SH-SY5Y (cell line): ENCODE measurements around the gene TBX21.

Source experiments
- GATA2 ChIP-seq: IDR thresholded peaks from 2 replicates; pipeline ENCODE4 v1.6.1; 2011; ENCODE audit warnings: mild to moderate bottlenecking, low read depth, low read length
- GATA3 ChIP-seq: IDR thresholded peaks from 2 replicates; pipeline ENCODE4 v1.6.1; 2011; ENCODE audit warnings: low read depth, mild to moderate bottlenecking, low read length, moderate library complexity

The TBX21 gene

GRCh38 chr17:47694581-47695428 lies 38.2 kb upstream of the TBX21 start:
- TF ChIP-seq GATA2 (no peak), GATA3 (no peak)

DNA sequence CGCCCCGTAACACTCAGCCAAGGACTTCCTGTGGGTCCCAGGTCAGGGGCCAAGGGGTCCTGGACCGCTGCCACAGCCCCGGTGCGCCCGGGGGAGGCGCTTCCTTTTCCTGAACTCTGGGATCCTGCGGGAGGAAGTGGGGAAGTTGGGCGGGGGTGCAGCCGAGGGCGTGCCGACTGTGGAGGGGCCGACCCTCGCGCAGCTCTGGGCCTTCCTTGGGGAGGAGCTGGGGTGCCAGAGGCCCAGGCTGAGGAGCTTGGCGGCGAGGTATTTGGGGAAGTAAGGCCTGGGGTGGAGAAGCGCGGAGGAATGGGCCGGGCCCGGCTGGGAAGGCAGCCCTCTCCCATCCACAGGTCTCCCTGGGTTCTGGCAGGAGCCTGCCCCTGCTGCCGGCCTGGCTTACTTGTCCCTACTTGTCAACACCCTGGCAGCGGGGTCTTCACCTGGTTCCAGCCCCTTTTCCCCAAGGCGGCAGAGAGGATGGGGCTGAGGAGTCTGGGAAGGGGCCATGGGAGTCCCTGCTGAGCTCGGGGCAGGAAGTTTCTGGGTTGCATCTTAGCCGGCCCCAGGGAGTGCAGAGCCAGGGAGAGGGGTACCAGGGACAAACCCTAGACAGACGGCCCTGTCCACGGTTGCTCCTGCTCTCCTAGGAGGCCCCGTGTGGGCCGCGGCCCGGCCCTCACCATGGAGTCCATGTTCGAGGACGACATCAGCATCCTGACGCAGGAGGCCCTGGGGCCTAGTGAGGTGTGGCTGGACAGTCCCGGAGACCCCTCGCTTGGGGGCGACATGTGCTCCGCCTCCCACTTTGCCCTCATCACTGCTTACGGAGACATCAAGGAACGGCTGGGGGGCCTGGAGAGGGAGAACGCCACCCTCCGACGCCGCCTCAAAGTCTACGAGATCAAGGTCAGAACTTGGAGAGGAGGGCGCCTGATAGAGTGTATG lies 37.3 kb upstream of the TBX21 start:
- no peak for TF ChIP-seq GATA3
- TF ChIP-seq GATA2, result no peak

DNA sequence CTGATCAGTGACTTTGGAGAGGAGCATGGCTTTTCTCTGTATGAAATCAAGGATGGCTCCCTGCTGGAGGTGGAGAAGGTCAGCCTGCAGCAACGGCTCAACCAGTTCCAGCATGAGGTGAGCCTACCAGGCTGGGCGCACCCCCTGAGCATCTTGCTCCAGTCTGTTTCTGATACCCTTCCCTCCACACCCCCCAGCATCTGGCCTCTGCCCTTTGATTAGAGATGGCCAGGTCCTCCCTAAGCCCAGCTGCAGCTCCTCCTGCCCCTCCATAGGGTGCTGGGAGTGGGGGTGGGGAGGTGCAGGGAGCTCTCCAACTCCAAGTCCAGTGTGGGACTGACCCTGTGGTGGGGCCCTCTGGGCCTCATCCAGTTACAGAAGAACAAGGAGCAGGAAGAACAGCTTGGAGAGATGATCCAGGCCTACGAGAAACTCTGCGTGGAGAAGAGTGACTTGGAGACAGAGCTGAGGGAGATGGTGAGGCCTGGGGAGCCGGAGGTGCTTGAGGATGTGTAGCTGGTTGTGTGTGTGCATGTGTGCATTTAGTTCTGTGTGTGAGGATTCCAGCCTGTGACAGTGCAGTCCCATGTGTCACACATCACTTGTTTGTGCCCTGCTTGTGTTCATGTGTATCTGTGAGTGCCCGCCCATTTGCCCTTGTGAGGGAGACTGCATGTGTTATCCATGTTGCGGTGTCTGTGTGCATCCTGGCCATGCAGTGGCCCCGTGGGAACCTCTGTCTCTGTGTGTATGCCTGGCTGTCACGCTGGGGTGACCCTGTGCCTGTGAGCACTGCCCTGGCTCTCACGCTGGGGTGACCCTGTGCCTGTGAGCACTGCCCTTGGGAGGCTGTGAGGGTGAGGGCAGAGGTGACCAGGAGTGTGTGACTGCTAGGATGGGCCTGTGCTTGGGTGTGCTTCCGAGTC lies 36.1 kb upstream of the TBX21 start:
- no peak for TF ChIP-seq GATA3
- no peak for TF ChIP-seq GATA2

- TF ChIP-seq GATA2 (no peak), GATA3 (no peak)
Observed at GRCh38 chr17:47697906-47698711, 34.9 kb upstream of the TBX21 start.

GRCh38 chr17:47698749-47699535 lies 34.1 kb upstream of the TBX21 start:
- no peak for TF ChIP-seq GATA2
- no peak for TF ChIP-seq GATA3

GRCh38 chr17:47699536-47699840 lies 33.5 kb upstream of the TBX21 start:
- no peak for TF ChIP-seq GATA3
- no peak for TF ChIP-seq GATA2

- no peak for TF ChIP-seq GATA3
- TF ChIP-seq GATA2, result no peak
Observed at GRCh38 chr17:47700471-47701449, 32.3 kb upstream of the TBX21 start.

- TF ChIP-seq GATA2 (no peak), GATA3 (no peak)
Observed at GRCh38 chr17:47701608-47702007, 31.4 kb upstream of the TBX21 start.

DNA sequence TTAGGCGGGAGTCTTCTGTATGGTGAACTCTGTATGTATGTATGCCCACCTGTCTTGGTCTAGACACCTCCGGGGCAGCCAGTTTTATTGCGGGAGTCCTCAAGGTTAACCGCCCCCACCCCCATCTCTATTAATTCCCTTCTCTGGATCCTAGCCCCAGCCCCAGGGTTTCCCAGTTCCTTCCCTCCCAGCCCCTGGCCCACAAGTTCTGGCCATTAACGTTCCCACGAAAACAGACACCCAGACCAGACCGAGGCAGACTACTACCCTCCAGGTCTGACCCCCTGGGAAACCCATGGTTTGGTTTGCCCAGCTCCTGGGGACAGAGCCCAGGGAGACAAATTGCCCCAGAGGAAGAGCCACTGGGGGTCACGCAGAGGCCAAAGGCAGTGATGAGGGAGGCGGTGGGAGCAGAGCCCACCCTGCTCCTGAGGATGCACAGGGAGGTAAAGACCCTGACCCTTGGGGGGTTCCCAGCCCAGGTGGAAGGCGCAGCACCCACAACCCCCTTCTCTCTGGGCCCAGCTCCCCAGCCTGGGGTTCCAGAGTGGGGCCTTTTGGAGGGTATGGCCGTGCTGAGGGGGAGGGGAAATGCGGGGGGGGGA lies 30.5 kb upstream of the TBX21 start:
- TF ChIP-seq GATA2, result no peak
- TF ChIP-seq GATA3, result no peak

GRCh38 chr17:47703191-47703591 lies 29.8 kb upstream of the TBX21 start:
- TF ChIP-seq GATA2, result no peak
- TF ChIP-seq GATA3, result no peak

DNA sequence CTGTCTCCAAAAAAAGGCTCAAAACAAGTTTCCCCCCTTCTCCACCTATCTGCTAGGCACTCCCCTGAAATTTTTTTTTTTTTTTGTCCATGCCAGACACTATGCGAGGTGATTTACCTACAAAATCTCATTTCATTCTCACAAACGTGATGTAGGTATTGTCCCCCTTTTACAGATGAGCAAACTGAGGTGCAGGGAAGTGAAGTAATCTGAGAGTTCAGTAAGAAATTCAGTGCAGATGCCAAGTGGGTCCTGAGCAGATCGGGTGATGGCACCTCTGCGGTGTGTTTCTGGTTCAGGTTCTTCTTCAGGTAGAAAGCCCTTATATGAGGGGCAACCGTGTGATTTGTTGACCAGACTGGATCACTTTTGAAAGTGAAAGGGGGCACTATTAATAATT lies 29.4 kb upstream of the TBX21 start:
- TF ChIP-seq GATA3 (no peak), GATA2 (no peak)

GRCh38 chr17:47704116-47704515 lies 28.9 kb upstream of the TBX21 start:
- TF ChIP-seq GATA3, result no peak
- TF ChIP-seq GATA2, result no peak
